HG02973 (cell line): ENCODE data around the gene TGFB2.

Experiments
- ATAC-seq: cut with Tn5 transposase; IDR thresholded peaks from one replicate; pipeline ENCODE4 v1.9.1; 2021; ENCODE audit warnings: moderate library complexity; ENCODE audit not compliant: unreplicated experiment

TGFB2 gene

GRCh38 chr1:218383681-218384080, 38.5 kb downstream of the TGFB2 start:
- ATAC-seq, result no peak

GRCh38 chr1:218384581-218384993, 39.5 kb downstream of the TGFB2 start:
- no peak for ATAC-seq

- no peak for ATAC-seq
Observed at GRCh38 chr1:218388591-218388990, 43.5 kb downstream of the TGFB2 start.

- no peak for ATAC-seq
Observed at GRCh38 chr1:218390618-218391017, 45.5 kb downstream of the TGFB2 start.

- ATAC-seq, result no peak
Observed at GRCh38 chr1:218392780-218393179, 47.6 kb downstream of the TGFB2 start.

- ATAC-seq, result no peak
Observed at GRCh38 chr1:218394416-218394815, 49.3 kb downstream of the TGFB2 start.

GRCh38 chr1:218394989-218395388, 49.9 kb downstream of the TGFB2 start:
- ATAC-seq, result no peak

- no peak for ATAC-seq
Observed at GRCh38 chr1:218395916-218396315, 50.8 kb downstream of the TGFB2 start.

- no peak for ATAC-seq
Observed at GRCh38 chr1:218397752-218398339, 52.7 kb downstream of the TGFB2 start.

GRCh38 chr1:218400624-218401023, 55.5 kb downstream of the TGFB2 start:
- no peak for ATAC-seq

GRCh38 chr1:218401441-218401997, 56.4 kb downstream of the TGFB2 start:
- no peak for ATAC-seq

GRCh38 chr1:218401998-218402785, 57.1 kb downstream of the TGFB2 start:
- no peak for ATAC-seq

GRCh38 chr1:218402786-218403120, 57.6 kb downstream of the TGFB2 start:
- ATAC-seq, result no peak

GRCh38 chr1:218403300-218403699, 58.2 kb downstream of the TGFB2 start:
- ATAC-seq, result no peak

GRCh38 chr1:218407630-218408029, 62.5 kb downstream of the TGFB2 start:
- ATAC-seq, result no peak

GRCh38 chr1:218408135-218408534, 63.0 kb downstream of the TGFB2 start:
- no peak for ATAC-seq

- no peak for ATAC-seq
Observed at GRCh38 chr1:218408942-218409341, 63.8 kb downstream of the TGFB2 start.

- no peak for ATAC-seq
Observed at GRCh38 chr1:218409946-218410510, 64.9 kb downstream of the TGFB2 start.

- no peak for ATAC-seq
Observed at GRCh38 chr1:218411101-218411500, 66.0 kb downstream of the TGFB2 start.

GRCh38 chr1:218412171-218412570, 67.0 kb downstream of the TGFB2 start:
- no peak for ATAC-seq

GRCh38 chr1:218413179-218413578, 68.0 kb downstream of the TGFB2 start:
- no peak for ATAC-seq
